ENCODE data around the gene GPRIN2. TPM values are rescaled to one million over a fixed set of nuclear protein-coding genes. Genes with fewer than 3 reads are reported as not detected.

Gene GPRIN2
- total and polyA plus RNA-seq, 7 donors, result 0.16 to 30.0 (median 11.6) TPM; not detected in 1

DNA sequence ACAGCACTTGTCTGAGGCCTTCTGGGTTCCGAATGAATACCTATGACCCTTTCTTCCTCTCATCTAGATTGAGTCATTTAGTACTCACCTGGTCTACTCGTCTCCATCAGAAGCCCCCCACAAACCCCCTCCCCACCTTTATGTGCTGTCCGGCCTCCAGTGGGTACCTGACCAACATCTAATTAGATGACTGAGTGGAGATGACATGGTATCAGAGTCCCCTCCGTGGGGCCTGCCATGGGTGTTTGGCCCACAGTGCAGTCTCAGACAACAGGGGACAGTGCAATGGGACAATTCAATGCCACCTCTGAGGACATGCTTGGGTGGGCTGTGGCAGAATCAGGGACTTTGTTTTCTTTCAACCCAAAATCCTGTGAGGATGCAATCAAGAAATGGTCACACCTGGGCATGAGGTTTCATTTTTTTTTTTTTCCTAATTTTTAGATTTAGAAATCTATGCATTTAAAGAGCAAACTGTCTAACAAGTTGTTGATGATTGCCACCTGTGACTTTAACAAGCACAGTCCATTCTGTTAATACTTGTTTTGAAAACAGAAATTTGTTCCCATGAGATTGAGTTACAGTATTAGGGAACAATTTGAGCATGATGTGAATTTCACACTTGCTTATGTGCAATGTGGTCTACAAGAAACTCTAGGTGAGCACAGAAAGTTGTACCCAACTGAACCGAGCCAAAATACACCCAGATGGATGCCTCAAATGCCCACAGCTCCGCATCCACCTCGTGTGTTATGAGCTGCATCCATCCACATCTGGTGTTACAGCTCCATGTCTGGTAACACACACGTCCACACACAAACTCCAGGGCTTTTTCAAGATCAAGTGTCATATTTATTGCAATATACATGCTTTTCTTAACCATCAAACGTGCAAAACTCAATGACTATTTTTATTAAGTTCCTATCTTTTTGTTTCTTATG, 27.5 kb downstream of the GPRIN2 start:
- no peaks in the 10 kb centered on the region for H3K9me3 ChIP-seq
- H3K4me3 ChIP-seq, result no peak overlapping the region
- no peaks in the 10 kb centered on the region for H3K36me3 ChIP-seq
- DNase-seq, result peak; percentile 40
- H3K27ac ChIP-seq, result no peak overlapping the region
- intact Hi-C loops (cut with DNase I), result no loop called here
- no peak for TF ChIP-seq EP300 (IDR thresholded peaks at IDR 0.05)
- TF ChIP-seq POLR2AphosphoS5 (IDR thresholded peaks at IDR 0.05), result no peak
- no peak for TF ChIP-seq POLR2A (IDR thresholded peaks at IDR 0.05)
- TF ChIP-seq CTCF (IDR thresholded peaks at IDR 0.05), result no peak
- peaks cover 0 to 10% (median 6%) of the 10 kb centered on the region in 4 donors for H3K4me1 ChIP-seq
- 85 to 87% methylated on average over 9 of the region's 9 CpGs for WGBS, 2 donors
- H3K27me3 ChIP-seq, result no peaks in the 10 kb centered on the region

DNA sequence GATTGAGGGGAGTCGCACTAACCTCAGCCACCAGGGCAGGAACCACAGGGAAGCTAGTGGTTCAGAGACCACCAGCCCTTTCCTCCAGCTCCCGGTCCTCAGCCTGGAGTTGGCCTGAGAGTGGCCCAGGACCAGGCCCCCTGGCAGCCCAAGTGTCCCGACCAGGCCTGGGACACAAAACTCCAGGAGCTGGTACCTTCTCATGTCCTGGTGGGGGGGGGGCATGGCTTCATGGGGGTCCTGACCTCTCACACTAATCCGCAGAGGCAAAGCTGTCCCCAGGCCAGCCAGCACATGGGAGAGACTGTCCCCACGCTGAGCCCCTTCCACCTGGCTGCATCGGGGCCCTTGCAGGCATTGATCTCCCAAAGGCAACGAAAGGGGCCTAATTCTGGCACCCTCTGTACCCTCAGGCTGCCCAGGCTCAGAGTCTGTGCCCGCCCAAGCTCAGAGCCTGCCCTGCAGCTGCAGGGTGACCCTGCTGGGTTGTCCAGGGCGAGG, 28.2 kb downstream of the GPRIN2 start:
- TF ChIP-seq POLR2A (IDR thresholded peaks at IDR 0.05), result no peak
- TF ChIP-seq POLR2AphosphoS5 (IDR thresholded peaks at IDR 0.05), result no peak
- TF ChIP-seq EP300 (IDR thresholded peaks at IDR 0.05), result no peak
- TF ChIP-seq CTCF (IDR thresholded peaks at IDR 0.05), result no peak
- peak; percentile 65 for DNase-seq
- intact Hi-C loops (cut with DNase I), result no loop called here
- Histone ChIP-seq H3K9me3 (no peaks in the 10 kb centered on the region), H3K4me1 (peaks cover 0 to 17% (median 13%) of the 10 kb centered on the region in 4 donors), H3K4me3 (no peak overlapping the region), H3K36me3 (no peaks in the 10 kb centered on the region), H3K27me3 (no peaks in the 10 kb centered on the region), H3K27ac (no peak overlapping the region)
- WGBS, 2 donors, result 88 to 93% methylated on average over 9 of the region's 9 CpGs

DNA sequence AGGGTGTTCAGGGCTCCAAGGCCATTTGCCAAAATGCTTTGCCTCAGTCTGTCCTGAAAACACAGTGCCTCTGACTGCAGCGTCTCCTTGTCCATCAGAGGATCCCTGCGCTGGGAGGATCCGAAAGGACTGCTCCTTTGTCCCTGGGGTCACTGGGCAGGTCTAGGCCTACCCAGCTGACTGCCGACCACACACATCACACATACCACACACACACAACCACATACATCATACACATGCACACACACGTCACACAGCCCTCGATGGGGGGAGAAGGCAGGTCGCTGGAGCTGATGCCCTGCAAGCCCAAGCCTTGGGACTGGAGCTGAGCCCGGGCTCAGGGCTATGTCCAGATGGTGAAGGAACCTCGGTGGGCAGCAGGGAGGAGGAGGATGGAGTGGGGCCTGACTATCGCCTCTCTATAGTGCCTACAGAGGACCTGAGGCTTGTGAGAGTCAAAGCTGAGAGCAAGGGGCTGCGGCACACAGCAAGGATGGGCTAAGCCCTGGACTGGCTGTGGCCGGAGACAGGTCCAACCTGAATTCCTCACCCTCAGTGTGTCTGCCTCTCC, 29.1 kb downstream of the GPRIN2 start:
- Histone ChIP-seq H3K4me3 (no peak overlapping the region), H3K9me3 (no peaks in the 10 kb centered on the region), H3K36me3 (no peaks in the 10 kb centered on the region), H3K27me3 (no peaks in the 10 kb centered on the region), H3K4me1 (peaks cover 0 to 20% (median 16%) of the 10 kb centered on the region in 4 donors), H3K27ac (no peak overlapping the region)
- DNase-seq, result peak; percentile 66
- TF ChIP-seq POLR2A (IDR thresholded peaks at IDR 0.05), result no peak
- no peak for TF ChIP-seq EP300 (IDR thresholded peaks at IDR 0.05)
- TF ChIP-seq CTCF (IDR thresholded peaks at IDR 0.05), result no peak
- TF ChIP-seq POLR2AphosphoS5 (IDR thresholded peaks at IDR 0.05), result no peak
- WGBS, 2 donors, result 89 to 91% methylated on average over 12 of the region's 12 CpGs
- intact Hi-C loops (cut with DNase I), result no loop called here

- no peaks in the 10 kb centered on the region for H3K9me3 ChIP-seq
- DNase-seq, result peak; percentile 65
- TF ChIP-seq EP300 (IDR thresholded peaks at IDR 0.05) (no peak), POLR2AphosphoS5 (IDR thresholded peaks at IDR 0.05) (no peak), CTCF (IDR thresholded peaks at IDR 0.05) (no peak), POLR2A (IDR thresholded peaks at IDR 0.05) (no peak)
- peaks cover 0 to 20% (median 16%) of the 10 kb centered on the region in 4 donors for H3K4me1 ChIP-seq
- H3K36me3 ChIP-seq, result no peaks in the 10 kb centered on the region
- intact Hi-C loops (cut with DNase I), result no loop called here
- no peak overlapping the region for H3K27ac ChIP-seq
- WGBS, 2 donors, result 25 to 59% methylated on average over 7 of the region's 7 CpGs
- no peaks in the 10 kb centered on the region for H3K27me3 ChIP-seq
- no peak overlapping the region for H3K4me3 ChIP-seq
Observed at GRCh38 chr10:46526682-46527038, 29.8 kb downstream of the GPRIN2 start.
